HG03457 (cell line): ENCODE data around the gene RIPOR1.

Source experiments
- ATAC-seq: cut with Tn5 transposase; IDR thresholded peaks from one replicate; pipeline ENCODE4 v1.9.1; 2021; ENCODE audit warnings: moderate number of reproducible peaks; ENCODE audit not compliant: unreplicated experiment

Gene RIPOR1

DNA sequence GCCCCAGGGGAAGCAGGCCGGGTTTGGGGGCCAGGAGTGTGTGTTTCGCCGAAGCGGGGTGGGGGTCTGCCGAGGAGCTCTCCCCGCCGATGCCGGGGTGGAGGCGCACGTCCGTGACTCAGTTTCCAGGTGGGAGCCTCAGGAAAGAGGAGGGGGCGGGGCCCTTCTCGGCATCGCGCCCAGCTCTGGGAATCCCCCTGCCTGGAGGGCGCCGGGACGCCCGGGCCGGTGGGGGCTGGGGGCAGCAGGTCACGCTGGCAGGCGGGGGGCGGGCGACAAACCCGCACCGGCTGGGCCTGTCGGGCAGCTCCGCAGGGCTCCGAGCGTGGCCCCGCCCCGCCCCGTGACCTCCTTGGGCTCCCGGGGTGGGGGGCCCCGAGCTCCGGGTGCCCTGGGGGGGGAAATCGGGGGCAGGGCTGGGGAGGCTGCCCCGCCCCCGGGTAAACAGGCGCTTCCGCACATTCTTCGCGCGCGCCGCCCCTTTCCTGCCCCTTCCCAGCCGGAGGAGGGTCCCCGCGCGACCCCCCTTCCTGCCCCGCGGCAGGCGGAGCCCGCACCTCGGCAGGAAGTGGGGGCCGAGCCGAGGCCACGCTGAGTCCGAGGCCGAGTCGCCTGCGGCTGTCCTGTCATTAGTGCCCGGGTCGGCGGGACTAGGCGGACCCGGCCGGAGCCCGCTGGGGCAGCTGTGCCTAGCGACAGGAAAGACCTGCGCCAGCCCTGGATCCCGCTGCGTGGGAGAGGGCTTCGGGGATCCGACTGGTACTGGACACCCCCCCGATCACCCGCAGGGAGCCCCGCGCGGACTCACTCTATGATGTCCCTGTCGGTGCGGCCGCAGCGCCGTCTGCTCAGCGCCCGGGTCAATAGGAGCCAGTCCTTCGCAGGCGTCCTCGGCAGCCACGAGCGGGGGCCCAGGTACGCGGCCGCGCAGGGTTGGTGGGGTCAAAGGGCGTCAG, 9.3 kb downstream of the RIPOR1 start:
- ATAC-seq = no peak

DNA sequence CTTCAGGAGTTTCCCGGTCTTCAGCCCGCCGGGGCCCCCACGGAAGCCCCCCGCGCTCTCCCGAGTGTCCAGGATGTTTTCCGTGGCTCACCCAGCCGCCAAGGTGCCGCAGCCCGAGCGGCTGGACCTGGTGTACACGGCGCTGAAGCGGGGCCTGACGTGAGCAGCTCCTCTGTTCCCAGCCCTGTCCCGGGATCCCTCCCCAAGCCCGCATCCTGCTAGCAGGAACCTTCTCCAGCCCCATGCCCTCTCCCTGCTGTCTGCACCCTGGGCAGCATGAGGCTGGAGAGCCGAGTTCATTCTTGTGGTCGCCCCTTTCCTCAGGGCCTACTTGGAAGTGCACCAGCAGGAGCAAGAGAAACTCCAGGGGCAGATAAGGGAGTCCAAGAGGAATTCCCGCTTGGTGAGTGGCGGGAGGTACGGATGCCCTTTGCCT, 10.1 kb downstream of the RIPOR1 start:
- ATAC-seq = no peak

DNA sequence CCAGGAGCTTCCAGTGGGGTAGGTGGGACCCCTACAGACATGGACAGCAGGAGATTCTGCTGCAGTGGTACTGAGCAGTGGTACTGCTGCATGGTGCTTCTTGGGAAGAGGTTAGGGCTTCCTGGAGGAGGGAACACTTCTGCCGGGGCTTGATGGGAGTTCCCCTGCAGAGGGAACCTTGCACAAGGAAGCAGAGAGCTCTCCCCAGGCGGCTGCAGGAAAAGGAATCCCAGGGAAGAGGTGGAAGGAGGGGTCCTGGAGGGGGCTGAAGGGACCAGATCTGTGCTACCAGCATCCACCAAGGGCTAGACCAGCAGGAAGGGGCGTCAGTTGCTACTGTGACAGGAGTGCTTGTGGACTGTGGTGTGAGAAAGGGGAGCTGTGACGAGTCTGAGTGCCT, 10.6 kb downstream of the RIPOR1 start:
- ATAC-seq = no peak

DNA sequence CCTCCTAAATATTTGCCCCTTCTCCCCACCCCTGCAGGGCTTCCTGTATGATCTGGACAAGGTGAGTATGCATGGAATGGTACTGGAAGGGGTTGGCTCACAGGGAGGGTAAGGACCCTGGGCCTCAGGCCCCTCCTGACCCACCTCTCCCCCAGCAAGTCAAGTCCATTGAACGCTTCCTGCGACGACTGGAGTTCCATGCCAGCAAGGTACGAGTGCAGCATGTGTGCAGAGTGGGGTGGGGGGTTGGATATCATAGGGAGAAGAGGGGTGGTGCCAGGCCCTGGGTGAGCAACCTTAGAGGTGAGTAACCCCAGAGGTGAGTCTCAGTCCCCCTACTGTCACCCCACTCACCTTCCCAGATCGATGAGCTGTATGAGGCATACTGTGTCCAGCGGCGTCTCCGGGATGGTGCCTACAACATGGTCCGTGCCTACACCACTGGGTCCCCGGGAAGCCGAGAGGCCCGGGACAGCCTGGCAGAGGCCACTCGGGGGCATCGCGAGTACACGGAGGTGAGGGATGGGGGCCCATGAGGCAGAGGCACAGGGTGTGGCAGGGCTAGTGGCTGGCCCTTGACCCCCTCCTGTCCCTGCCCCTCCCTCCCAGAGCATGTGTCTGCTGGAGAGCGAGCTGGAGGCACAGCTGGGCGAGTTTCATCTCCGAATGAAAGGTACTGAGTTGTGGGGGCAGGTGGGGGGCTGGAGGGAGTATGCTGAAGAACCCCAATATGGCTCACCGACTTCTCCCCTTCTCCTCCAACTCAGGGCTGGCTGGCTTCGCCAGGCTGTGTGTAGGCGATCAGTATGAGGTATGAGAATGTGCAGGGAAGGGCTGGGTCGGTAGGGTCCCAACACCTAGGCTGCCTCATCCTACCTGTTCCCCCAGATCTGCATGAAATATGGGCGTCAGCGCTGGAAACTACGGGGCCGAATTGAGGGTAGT, 11.3 kb downstream of the RIPOR1 start:
- no peak for ATAC-seq

DNA sequence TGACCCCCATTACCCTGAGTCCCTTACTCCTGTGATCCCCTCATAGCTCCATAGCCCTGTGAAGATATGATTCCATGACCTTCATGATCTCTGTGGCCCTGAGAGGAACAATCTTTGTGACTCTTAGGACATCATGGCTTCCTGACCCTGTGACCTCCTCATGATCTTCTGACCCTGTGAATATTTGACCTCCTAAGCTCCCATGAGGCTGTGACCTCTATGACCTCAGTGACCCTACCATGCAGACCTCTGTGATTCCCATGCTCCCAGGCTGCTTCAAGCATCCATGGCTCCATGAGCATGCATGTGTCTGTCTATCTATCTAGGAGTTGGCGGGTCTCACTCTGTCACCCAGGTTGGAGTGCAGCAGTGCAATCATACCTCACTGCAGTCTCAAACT, 12.1 kb downstream of the RIPOR1 start:
- no peak for ATAC-seq

DNA sequence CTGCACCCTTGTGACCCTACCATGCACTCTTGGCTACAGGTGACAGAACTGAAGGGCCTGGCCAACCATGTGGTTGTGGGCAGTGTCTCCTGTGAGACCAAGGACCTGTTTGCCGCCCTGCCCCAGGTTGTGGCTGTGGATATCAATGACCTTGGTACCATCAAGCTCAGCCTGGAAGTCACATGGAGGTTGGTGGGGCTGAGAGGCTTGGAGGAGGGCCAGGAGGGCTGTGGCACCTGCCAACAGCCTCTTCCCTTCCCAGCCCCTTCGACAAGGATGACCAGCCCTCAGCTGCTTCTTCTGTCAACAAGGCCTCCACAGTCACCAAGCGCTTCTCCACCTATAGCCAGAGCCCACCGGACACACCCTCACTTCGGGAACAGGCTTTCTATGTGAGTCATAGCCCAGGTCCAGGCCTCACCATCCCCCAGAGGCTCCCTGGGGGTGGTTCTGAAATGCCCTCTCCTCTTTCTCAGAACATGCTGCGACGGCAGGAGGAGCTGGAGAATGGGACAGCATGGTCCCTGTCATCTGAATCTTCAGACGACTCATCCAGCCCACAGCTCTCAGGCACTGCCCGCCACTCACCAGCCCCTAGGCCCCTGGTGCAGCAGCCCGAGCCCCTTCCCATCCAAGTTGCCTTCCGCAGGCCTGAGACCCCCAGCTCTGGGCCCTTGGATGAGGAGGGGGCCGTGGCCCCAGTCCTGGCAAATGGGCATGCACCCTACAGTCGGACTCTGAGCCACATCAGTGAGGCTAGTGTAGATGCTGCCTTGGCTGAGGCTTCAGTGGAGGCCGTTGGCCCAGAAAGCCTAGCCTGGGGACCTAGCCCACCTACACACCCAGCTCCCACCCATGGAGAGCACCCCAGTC, 13.0 kb downstream of the RIPOR1 start:
- no peak for ATAC-seq

DNA sequence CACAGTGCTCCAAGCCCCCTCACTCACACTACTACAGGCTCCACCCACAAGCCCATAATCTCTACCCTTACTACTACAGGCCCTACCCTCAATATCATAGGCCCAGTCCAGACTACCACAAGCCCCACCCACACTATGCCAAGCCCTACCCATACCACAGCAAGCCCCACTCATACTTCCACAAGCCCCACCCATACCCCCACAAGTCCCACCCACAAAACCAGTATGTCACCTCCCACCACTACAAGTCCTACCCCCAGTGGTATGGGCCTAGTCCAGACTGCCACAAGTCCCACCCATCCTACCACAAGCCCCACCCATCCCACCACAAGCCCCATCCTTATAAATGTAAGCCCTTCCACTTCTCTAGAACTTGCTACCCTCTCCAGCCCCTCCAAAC, 13.8 kb downstream of the RIPOR1 start:
- no peak for ATAC-seq

DNA sequence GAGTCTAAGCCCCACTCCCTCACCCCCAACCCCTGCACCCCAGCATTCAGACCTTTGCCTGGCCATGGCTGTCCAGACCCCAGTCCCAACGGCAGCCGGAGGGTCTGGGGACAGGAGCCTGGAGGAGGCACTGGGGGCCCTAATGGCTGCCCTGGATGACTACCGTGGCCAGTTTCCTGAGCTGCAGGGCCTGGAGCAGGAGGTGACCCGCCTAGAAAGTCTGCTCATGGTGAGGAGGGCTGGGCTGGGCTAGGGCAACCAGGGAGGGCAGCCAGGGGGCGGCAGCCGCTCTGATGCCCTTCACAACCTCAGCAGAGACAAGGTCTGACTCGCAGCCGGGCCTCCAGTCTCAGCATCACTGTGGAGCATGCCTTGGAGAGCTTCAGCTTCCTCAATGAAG, 14.4 kb downstream of the RIPOR1 start:
- no peak for ATAC-seq

DNA sequence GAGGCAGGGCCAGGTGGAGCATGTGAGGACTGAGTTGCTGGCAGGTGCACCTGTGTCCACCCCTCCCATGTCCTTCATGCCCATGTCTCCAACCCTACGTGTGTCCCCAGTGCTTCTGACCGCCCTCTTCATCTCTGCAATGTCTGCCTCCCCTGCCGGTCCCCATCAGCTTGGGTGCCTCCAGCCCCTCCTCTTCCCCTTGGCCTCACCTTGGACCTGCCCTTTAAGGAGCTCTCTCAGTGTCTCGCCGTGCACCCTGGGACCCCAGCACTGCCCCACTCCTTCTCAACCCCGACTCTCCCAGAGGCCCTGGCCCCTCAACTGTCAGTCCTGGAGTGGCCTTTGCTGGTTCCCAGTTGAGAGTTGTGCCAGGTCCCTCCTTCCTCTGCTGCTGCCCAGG, 15.0 kb downstream of the RIPOR1 start:
- ATAC-seq = no peak

DNA sequence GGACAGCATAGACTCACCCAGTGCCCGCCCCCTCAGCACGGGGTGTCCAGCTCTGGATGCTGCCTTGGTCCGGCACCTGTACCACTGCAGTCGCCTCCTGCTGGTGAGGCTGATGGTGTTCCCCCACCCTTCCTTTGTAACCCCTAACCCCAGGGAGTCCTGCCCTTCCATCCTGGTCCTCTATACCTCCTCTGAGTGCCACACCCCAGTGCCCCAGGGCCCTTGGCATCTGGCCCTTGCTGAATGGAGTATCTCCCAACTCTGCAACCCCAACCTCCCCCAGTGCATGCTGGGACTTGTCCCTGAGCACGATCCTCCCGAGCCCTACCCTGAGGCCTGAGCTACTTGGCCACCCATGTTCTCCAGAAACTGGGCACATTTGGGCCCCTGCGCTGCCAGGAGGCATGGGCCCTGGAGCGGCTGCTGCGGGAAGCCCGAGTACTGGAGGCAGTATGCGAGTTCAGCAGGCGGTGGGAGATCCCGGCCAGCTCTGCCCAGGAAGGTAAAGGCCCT, 15.8 kb downstream of the RIPOR1 start:
- no peak for ATAC-seq

DNA sequence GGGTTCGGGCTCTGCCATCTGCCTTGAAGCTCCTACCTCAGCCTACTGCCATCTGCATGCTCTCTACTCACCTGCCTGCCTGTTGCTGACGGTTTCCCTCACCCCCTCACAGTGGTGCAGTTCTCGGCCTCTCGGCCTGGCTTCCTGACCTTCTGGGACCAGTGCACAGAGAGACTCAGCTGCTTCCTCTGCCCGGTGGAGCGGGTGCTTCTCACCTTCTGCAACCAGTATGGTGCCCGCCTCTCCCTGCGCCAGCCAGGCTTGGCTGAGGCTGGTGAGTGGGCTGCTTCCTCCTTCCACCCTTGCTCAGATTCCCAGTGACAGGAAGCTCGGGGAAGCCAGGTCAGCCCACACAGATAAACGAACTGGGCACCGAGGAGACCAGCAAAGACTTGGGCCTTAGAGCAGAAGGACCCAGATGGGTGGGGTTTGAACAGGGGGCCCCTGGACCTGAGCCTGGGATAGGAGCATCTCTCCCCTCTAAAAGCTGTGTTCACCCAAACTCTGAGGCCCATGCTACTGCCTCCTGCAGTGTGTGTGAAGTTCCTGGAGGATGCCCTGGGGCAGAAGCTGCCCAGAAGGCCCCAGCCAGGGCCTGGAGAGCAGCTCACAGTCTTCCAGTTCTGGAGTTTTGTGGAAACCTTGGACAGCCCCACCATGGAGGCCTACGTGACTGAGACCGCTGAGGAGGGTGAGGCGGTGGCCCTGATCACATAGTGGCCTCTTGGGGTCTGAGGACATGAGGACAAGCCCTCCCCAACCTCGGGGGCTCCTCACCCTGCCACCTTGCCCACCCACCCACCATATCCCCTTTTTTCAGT, 16.4 kb downstream of the RIPOR1 start:
- ATAC-seq = no peak

DNA sequence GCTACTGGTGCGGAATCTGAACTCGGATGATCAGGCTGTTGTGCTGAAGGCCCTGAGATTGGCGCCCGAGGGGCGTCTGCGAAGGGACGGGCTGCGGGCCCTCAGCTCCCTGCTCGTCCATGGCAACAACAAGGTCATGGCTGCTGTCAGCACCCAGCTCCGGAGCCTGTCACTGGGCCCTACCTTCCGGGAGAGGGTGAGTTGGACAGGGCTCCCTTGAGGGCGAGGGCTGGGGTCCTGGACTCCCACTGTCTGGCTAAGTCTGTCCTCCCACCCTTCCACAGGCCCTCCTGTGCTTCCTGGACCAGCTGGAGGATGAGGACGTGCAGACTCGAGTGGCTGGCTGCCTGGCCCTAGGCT, 17.0 kb downstream of the RIPOR1 start:
- no peak for ATAC-seq

DNA sequence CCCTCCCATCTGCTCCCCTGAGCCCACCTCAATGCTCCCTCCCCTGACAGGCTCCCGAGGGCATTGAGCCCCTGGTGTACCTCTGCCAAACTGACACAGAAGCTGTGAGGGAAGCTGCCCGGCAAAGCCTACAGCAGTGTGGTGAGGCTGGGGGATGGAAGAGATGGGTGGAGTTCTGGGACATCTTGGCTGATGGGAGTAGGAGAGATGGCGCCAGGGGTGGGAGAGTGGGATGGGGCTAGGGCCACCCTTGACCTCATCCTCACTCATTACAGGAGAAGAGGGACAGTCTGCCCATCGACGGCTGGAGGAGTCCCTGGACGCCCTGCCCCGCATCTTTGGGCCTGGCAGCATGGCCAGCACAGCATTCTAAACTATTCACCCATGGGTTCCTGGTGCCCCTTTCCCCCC, 17.5 kb downstream of the RIPOR1 start:
- ATAC-seq = no peak

DNA sequence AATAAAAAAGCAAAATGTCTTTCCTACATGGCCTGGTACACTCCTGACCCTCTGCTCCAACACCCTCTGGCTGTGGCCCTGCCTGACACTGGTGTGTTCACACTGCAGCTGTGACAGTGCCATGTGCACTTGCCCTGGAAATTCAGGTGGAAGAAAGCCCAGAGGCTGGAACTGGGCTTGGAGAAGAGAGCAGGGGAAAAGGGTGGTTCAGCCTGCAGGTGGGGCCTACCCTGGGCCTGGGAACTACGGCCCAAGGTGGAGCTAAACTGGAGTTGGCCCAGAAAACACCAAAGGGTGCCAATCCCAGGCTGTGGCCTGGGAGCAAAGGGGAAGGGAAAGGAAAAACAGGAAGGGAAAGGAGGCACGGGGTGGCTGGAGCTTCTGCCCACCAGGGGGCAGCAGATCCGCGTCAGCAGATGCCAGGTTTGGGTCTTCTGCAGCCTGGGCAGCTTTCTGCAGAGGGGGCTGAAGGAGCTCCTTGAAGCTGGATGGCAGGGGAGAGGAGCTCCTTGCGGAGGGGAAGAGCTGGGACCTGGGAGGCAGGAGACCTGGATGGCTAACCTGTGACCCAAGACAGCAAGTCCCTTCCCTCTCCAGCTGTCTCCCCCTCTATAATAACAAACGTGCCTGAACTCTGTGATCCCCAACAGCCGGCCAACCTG, 18.3 kb downstream of the RIPOR1 start:
- no peak for ATAC-seq

DNA sequence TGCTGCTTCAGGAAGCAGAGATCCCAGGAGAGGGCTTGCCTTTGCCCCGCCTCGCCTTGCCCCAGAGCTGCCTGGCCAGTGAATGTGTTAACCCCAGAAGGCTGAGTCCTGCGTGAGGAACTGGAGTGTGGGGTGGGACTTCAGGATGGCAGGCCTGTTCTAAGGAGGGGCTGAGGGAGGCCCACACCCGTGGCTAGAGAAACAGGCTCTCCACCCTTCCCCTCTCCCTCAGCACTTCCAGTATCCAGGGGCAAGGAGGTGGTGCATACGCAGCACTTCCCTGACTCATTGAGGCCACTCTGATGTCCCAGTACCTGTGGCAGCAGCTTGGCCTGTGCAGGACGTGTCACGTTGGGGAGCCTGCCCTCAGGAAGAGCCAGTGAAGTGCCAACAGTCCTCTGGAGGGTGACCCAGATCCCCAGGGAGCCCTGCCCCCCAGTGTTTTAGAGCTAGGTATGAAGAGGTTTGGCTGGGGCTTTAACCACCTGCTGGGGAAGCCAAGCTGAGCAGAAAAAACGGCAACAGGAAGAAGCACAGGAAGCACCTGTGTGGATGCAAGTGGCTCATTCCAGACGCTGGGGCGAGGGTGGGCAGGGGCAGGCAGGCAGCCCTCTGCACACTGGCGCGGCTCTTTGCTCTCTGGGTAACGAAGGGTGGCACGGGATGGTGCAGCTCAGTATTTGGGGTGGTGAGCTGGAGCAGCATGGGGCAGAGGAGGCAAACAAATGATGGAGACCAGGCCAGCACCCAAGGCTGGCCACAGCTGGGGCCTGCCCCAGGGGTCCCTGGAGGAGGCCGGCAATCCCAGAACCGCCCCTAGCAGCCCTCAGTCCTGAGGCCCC, 19.0 kb downstream of the RIPOR1 start:
- no peak for ATAC-seq

DNA sequence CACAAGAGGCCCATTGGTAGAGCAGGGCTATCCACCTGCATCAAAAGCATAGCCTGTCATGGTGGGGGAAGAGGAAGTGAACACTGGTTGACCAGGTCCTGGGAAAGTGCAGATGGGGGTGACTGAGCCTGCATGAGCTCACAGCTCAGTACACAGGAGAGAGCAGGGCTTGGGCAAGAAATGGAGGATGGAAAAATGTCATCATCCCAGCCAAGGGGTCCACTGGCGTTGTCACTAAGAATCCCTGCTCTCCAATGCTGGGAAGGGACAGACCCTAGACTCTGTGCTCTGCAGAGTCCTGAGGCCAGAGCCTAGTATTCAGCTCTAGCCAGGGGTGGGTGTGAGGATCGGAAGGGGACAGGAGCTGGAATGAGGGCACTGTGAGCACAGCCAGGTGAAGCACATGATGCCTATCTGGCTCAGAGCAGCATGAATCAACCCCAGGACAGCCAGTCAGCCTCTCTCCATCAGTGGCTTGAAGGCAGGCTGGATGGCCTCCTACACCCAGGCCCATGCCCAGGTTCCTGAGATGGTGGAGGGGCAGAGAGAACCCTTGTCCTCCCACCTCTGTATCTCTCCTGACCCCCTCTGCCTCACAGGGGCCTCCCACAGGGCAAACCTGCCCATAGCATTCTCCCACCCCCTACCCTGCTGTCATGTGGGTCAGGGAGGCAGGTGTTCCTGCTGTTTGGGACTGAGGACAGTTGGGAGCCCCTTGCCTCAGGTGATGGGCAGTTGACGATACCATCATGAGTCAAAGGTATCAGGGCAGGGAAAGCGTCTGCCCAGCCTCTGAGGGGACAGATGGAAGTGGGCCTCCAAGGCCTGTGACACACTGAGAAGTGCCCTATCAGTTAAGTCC, 19.9 kb downstream of the RIPOR1 start:
- ATAC-seq = no peak

DNA sequence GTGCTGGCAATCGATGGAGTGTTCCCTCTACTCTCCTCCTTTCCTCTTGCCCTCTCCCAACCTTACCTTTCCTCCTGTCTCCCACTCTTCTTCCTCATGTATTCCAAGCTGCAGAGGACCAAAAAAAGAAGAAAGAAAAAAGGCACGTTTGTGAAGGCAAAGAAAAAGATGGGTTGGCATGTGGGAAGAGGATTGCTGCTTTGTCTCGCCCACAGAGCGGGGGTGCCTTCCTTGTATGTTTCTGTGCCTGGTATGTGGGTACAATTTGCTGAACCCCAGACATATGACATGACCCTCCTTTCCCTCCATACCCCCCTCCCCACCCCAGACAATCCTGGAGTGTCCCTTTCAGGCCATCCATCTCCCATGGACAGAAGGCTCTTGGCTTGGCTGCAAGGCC, 20.6 kb downstream of the RIPOR1 start:
- no peak for ATAC-seq
